Fibroblast of peridontal ligament (primary cell): ENCODE results near the gene CSGALNACT2.

ENCODE experiments used
- DNase-seq: peaks from one replicate; pipeline ENCODE4 v3.0.0-alpha.2; 2010; ENCODE audit errors: extremely low read depth

The CSGALNACT2 gene

DNA sequence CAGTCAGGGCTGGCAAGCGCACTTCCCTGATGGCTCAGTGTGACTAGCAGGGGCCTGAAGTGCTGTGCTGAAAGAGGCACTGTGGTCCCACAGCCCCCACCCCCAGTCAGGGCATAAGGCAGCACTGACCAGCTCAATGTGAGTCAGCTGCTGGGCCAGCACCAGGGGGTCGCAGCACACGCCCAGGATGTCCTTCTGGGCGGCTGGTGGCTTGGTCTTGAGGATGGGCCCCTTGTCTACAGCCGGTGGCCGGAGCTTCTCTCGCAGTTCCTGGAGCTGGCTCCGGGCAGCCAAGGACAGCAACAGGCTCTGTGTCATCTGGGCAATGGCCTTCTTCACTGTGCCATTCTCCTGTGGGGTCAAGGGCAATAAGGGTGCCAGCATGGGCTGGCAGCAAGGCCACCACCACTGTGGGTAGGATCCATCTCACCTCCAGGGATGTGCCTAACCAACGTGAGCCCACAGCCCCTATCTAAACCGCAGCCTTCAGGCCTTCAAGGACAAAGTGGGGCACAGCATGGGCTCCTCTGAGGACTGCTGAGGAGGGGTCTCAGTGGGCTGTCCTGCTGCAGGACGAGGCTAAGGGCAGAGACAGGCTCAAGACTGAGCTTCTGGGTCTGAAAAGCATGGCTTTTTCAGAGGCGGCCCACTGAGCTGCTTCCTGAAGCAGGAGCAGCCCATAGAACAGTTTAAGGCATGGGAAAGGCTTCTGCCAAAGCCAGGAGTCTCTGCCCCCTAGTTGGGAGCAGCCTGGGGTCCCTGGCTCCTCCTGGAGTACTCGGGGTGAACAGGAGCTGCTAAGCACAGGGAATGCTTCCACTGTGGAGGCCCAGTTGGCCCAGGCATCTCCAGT is 62.5 kb downstream of the CSGALNACT2 start:
- no peak for DNase-seq

DNA sequence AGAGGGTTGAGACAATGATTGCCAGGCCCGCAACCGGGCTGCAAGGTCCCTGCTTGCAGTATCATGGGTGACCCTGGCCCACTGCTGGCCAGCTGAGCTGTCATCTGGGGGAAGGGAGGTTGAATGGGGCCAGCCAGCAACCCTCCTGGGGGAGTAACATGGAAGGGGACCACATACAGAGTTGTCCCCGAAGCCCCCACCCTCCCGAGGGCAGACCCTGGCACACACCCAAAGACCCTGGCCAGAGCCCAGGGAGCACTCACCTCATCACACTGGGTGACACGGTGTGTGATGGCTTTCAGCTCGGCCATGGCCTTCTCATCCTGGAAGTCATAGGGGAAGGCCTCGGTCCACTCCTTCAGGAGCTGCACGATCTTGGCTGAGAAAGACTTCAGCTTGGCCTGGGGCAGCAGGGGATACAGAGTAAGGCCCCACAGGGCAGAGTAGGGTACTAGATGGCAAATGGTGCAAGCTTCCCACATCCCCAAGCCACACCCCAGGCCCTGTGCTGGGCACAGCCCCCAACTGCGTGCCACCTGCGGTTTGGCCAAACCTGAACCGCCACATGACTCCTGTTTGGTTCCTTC is 63.4 kb downstream of the CSGALNACT2 start:
- DNase-seq: no peak

GRCh38 chr10:43202224-43202656 is 64.0 kb downstream of the CSGALNACT2 start:
- no peak for DNase-seq

DNA sequence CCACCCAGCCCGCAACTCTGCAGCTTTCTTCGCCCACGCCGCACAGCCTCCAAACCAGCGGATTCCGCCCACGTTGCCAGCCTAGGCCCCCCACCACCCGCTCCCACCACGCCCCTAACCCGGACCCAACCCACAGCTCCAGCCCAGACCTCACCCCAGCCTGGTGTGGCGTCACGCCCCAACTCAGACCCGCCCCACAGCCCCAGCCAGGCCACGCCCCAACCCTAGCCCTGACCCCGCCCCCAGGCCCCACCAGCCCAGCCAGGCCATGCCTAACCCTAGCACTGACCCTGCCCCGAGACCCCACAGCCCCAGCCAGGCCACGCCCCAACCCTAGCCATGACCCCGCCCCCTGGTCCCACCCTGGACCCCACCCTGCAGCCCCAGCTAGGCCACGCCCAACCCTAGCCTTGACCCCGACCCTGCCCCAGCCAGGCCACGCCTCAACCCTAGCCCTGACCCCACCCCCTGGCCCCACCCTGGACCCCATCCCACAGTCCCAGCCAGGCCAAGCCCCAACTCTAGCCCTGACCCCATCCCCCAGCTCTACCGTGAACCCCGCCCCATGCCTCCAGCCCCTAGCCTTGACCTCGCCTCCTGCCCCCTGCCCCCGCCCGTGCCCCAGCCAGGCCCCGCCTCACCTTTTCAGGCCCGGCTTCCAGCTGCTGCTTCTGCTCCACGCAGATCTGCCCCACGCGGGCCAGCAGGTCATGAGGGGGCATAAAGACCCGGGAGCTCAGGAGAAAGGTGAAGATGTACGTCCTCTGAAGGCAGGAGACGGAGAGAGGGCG is 64.6 kb downstream of the CSGALNACT2 start:
- DNase-seq: no peak

DNA sequence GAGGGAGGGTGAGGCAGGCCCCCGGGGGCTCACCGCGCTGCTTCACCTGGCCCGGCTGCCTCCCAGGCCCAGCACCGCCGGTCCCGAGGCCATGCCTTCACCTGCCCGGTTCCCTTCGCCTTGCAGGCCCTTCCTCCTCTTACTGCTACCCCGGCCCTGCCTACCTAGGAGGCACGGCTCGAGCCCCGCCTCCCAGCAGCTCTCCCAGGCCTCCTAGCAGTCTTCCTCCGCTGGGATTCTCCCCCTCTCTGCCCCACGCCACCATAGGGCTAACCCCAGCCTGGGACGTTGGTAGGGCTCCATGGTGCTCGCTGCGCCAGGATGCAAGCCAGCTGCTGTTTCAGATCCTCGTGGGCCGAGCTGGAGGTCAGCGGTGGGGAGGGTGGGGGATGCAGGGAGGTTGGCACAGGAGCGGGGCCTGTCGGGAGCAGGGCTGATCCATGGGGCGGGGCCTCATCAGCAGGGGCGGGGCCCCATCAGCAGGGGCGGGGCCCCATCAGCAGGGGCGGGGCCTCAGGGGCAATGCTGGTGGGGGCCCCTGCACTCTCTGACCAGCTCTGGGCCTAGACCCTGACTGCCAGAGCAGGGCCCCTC is 65.3 kb downstream of the CSGALNACT2 start:
- DNase-seq: no peak

DNA sequence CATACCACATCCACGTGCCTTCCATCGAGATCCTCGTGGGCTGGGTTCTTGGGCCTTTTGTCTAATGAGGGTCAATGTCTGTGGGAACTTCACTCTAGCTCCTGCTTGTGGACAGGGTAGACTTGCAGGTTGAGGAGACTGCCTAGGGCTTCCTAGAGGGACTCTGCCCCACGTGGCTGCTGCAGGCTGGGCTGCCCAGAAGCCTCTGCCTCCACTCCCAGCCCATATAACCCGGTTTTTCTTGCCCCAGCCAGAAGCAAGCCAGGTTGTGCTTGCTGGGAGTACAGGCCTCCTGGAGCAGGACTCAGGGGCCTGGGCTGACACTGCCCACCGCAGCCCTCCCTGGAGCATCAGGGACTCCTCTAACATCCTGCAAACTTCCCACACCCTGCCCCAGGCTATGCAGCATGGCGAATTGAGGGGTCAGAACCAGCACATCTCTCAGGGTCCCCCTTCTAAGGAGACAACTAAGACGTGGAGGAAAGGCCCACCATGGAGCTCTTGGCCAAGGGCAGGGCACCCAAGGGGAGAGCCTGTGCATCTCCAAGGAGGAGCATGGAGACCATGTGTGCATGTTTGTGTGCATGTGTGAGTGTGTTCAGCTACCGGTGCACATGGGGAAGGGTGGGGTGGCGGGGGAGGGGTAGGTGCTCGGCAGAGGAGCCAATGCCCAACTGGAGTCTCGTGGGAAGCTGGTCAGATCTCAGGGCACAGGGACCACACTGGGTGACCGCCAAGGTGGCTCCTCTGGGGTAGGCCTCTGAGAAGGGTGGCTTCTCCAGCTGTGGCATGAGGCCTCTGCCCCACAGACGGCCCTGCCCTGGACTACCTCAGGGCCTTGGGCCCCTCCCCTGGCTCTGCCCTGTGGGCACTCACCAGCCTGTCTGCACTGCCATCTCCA is 66.0 kb downstream of the CSGALNACT2 start:
- DNase-seq: no peak

DNA sequence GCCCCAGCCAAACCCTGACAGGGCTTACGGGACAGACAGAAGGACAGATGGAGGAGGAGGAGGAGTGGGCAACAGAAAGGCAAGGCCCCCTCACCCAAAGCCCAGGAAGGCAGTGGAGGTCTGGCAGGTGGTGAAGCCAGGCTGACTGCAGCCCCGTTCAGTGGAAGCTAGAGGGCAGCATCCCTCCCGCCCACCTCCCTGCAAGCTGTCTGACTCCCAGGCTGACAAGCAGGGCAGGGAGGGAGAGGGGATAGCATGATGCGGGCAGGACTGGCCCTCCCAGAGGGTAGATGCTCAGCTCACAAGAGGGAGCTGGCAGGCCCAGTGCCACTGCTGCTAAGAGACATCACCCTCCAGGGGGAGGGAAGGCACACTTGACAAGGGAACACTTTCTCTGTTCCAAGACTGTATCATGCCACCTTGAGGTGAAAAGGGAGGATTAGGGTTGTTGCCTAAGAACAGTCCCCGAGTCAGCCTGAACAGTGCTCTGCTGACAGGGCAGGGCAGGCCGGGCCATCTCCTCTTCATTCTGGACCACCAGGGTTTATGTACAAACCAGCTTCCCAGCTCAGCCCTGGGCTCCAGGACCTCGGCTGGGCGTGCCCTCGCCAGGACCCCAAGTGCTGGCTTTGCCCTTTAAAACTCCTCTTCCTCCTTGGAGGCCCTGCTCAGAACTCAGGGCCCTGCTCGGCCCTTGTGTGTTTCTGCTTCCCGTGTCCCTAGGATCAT is 66.9 kb downstream of the CSGALNACT2 start:
- DNase-seq: peak; percentile 32

GRCh38 chr10:43205681-43206390 is 67.6 kb downstream of the CSGALNACT2 start:
- no peak for DNase-seq

DNA sequence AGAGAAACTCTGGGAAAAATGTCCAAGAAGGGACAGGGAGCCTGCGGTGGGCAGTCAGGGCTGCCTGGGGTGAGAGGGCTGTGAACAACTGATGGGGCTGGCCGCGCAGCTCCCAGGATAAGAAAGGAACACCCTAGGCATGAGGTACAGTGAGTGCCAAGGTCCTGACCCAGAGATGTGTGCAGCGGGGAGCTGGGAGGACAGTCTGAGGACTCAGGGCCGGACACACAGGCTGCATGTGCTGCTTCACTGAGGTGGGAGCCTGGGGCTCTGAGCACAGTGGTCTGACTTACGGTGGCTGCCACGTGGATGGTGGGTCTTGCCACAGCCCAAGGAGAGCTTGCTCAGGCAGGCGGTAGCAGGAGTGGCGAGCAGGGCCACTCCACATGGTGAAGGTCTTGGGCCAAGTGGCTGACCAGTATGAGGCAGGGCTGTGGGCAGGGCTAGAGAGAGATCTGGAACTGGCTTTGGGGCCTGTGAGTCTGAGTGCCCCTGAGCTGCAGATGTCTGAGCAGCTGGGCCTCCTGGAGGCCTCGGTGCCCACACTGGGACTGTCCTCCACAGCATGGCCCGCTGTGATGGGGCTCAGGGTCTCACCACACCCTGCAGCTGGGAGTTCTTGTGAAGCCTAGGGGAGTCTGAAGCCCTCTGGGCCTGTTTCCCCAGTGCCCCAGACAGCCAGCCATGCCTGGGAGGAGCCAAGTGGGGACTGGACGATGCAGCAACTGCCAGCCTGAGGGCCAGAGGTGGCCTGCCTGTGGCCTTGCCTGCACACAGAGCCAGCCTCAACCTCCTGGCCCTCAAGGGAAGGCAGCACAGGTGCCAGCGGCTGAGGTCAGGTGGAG is 68.4 kb downstream of the CSGALNACT2 start:
- no peak for DNase-seq

DNA sequence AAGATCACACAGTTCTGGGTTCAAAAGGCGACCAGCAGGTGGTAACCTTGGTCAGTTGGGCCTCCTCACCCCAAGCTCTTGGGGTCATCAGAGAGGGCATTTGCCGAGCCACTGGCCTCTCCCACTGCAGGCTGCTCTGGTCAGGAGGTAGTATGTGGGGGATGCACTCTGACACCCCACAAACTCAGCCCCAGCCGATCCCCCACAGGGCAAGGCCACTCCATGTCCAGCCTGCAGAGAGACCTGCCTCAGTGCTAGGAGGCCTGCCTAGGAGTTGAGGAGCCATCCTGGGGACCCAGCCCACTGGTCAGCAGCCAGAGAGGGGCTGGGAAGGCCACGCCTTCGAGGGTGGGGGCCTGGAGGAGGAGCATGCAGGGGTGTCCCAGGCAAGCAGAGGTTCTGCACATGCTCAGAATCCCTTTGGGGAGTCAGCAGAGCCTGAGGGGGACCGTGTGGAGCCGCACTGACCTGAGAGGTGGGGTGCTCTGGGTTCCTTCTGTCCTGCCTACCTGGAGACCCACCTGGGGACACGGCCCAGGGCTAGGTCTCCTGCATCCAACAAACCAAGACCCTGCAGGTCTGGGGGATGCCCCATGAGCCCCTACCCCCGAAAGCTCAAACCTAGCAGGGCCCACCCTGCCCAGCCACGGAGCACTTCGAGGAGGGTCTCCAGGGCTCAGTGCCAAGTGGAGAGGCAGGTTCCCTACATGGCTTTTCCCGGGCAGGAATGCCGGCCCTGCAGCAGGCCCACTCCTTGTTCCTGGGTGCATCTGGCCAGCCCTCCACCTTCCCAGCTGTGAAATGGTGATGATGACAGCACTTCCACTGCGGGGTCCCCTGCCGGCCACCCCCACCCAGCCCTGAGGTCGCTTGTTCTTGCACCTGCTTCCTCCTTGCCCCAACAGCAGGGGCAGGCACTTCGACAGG is 70.2 kb downstream of the CSGALNACT2 start:
- DNase-seq: no peak

DNA sequence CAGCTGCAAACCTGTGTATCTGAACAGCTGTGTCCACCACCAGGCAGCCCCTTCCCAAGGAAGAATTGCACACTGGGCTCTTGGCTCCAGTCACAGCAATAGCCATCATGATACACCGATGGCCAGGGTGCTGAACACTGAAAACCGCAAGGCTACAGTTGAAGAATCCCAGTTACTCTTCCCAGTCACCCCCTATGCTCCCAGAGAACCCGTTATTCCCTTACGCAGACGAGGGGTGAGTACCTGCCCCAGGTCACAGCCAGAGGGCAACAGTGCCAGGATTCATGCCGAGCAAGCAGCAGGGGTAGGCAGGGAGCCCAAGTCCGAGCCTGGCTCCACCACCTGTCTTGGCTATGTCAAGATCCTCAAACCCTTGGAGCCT is 70.8 kb downstream of the CSGALNACT2 start:
- no peak for DNase-seq

GRCh38 chr10:43209651-43210141 is 71.5 kb downstream of the CSGALNACT2 start:
- no peak for DNase-seq

DNA sequence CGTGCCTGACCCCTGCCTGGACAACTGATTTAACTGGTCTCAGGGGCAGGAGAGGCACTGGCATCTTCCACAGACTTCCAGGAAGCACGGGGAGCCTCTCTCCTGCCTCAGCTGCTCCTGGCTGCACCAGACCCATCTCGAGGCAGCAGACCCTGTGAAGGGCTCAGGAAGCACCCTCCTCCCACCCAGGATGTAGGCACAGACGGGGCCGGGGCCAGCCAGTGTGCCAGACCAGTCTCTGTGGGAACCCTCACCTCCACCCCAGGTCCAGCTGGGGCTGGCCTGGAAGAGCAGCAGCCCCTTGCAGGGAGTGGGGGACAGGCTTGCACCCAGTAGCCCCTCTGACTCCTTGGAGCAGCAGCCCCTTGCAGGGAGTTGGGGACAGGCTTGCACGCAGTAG is 72.3 kb downstream of the CSGALNACT2 start:
- no peak for DNase-seq

GRCh38 chr10:43211030-43211429 is 72.8 kb downstream of the CSGALNACT2 start:
- no peak for DNase-seq

GRCh38 chr10:43211431-43212042 is 73.3 kb downstream of the CSGALNACT2 start:
- no peak for DNase-seq

DNA sequence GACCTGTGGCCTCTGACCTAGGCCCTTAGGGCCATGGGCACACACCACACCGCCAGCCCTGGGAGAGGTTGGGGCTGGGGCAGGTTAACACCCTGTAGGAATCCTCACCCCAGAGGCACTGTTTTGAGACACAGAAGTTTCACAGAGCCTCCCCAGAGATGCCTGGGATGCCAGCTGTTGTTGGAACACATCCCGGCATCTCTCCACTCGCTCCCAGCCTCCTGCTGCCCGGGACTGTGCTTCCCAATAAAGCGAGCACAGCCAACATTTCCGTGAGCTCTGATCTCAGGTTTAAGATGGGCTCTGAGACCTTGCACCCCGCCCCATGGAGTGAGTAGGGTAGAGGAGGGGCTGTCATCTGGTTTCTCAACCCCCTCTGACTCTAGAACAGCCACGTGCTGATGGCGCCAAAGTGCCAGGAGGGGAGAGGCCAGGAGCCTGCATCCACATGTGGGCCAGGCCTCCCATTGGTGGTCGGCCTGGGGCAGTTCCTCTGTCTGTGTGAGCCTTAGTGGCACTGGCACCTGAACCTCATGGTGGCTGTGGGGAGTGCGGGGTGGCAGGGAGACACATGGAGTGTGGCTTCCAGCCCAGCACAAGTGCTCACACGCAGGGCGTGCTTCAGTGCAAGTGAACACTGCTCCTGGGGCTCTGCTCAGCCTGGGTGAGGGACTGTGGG is 73.9 kb downstream of the CSGALNACT2 start:
- DNase-seq: no peak
